Type B pancreatic cell (in vitro differentiated cells): ENCODE measurements around the gene SCNN1B. TPM values are rescaled to one million over a fixed set of nuclear protein-coding genes. Genes with fewer than 3 reads are reported as not detected.

Source experiments
- DNase-seq: peaks from one replicate; pipeline ENCODE4 v3.0.0; 2021; ENCODE audit warnings: mixed read lengths; ENCODE audit not compliant: unreplicated experiment; ENCODE audit errors: extremely low spot score
- H3K27ac Mint-ChIP-seq: 2 replicates; pipeline ENCODE4 v1.8.0; 2021; ENCODE audit warnings: mild to moderate bottlenecking, mixed read lengths
- H3K27me3 Mint-ChIP-seq: 2 replicates; pipeline ENCODE4 v1.8.0; 2021; ENCODE audit warnings: mixed read lengths
- H3K36me3 Mint-ChIP-seq: 2 replicates; pipeline ENCODE4 v1.8.0; 2021; ENCODE audit warnings: mixed read lengths
- H3K4me1 Mint-ChIP-seq: one replicate; pipeline ENCODE4 v1.8.0; 2021; ENCODE audit warnings: mixed read lengths; ENCODE audit not compliant: unreplicated experiment
- H3K4me3 Mint-ChIP-seq: 2 replicates; pipeline ENCODE4 v1.8.0; 2021; ENCODE audit warnings: mild to moderate bottlenecking, mixed read lengths
- H3K9me3 Mint-ChIP-seq: 2 replicates; pipeline ENCODE4 v1.8.0; 2021; ENCODE audit warnings: mixed read lengths
- CTCF ChIP-seq: fragments of 200-600 bp; sonication (generic); conservative IDR thresholded peaks from 2 replicates; pipeline ENCODE4 v1.5.0; 2021; ENCODE audit warnings: antibody characterized with exemption, mild to moderate bottlenecking
- total RNA-seq: library from RNA; stranded (reverse); gene quantifications from 2 replicates; pipeline ENCODE4 v1.2.1, GENCODE V29; 2021; ENCODE audit warnings: low replicate concordance

The SCNN1B gene
- total RNA-seq, 1 donor from 2014 or later: 4.3 TPM

GRCh38 chr16:23288726-23289512 lies 13.2 kb upstream of the SCNN1B start:
- Mint-ChIP-seq H3K4me1 (no peaks in the 10 kb centered on the region), H3K36me3 (no peaks in the 10 kb centered on the region), H3K9me3 (no peaks in the 10 kb centered on the region), H3K4me3 (no peak overlapping the region), H3K27ac (no peak overlapping the region), H3K27me3 (peaks cover 4% of the 10 kb centered on the region)
- DNase-seq: no peak
- TF ChIP-seq CTCF: no peak

GRCh38 chr16:23290189-23291062 lies 11.7 kb upstream of the SCNN1B start:
- Mint-ChIP-seq H3K27me3 (peaks cover 4% of the 10 kb centered on the region), H3K36me3 (no peaks in the 10 kb centered on the region), H3K4me3 (no peak overlapping the region), H3K4me1 (no peaks in the 10 kb centered on the region), H3K27ac (no peak overlapping the region), H3K9me3 (no peaks in the 10 kb centered on the region)
- DNase-seq: no peak
- no peak for TF ChIP-seq CTCF

- no peak for TF ChIP-seq CTCF
- peaks cover 12% of the 10 kb centered on the region for H3K27me3 Mint-ChIP-seq
- H3K4me3 Mint-ChIP-seq: no peak overlapping the region
- no peak overlapping the region for H3K27ac Mint-ChIP-seq
- no peak for DNase-seq
- H3K4me1 Mint-ChIP-seq: no peaks in the 10 kb centered on the region
- H3K36me3 Mint-ChIP-seq: no peaks in the 10 kb centered on the region
- H3K9me3 Mint-ChIP-seq: no peaks in the 10 kb centered on the region
Measured at GRCh38 chr16:23293016-23293415, 9.1 kb upstream of the SCNN1B start.

GRCh38 chr16:23294260-23294659 lies 7.8 kb upstream of the SCNN1B start:
- Mint-ChIP-seq H3K27me3 (peaks cover 20% of the 10 kb centered on the region), H3K27ac (no peak overlapping the region), H3K4me3 (no peak overlapping the region), H3K4me1 (no peaks in the 10 kb centered on the region), H3K9me3 (no peaks in the 10 kb centered on the region), H3K36me3 (no peaks in the 10 kb centered on the region)
- TF ChIP-seq CTCF: no peak
- no peak for DNase-seq

- Mint-ChIP-seq H3K27ac (no peak overlapping the region), H3K36me3 (no peaks in the 10 kb centered on the region), H3K27me3 (peaks cover 39% of the 10 kb centered on the region), H3K4me1 (peaks cover 7% of the 10 kb centered on the region), H3K4me3 (no peak overlapping the region), H3K9me3 (no peaks in the 10 kb centered on the region)
- peak; percentile 21 for TF ChIP-seq CTCF
- no peak for DNase-seq
Measured at GRCh38 chr16:23296994-23297393, 5.1 kb upstream of the SCNN1B start.
